CD4-positive, alpha-beta T cell (primary cell): Measurements from ENCODE around the gene DOCK4. TPM values are rescaled to one million over a fixed set of nuclear protein-coding genes. Genes with fewer than 3 reads are reported as not detected.

Source experiments
- ATAC-seq: fragments of 200-7000 bp; cut with Tn5 transposase; one replicate; pipeline ENCODE4 v1.10.0; 2022; ENCODE audit warnings: mild to moderate bottlenecking; ENCODE audit not compliant: poor library complexity
- CTCF ChIA-PET: fragments of 350-600 bp; sonication (Branson Sonifier 250); formaldehyde crosslinking; loops from one replicate; lab custom pipeline; 2021; ENCODE audit warnings: antibody characterized with exemption, inconsistent platforms; lab: Charles Lee
- POLR2A ChIA-PET: fragments of 350-600 bp; sonication (Branson Sonifier 250); formaldehyde crosslinking; loops from one replicate; lab custom pipeline; 2021; ENCODE audit warnings: antibody characterized with exemption, inconsistent platforms; lab: Charles Lee
- DNase-seq, 14 experiments: peaks; one replicate each; pipeline ENCODE4 v3.0.0-alpha.2; 2013 to 2020; ENCODE audit warnings: mixed read lengths in 2 of 14
- H3K27ac ChIP-seq, 2 donors: one replicate each; pipeline versions ENCODE4 v1.5.1 to v1.7.0; 2013; ENCODE audit warnings: low read length in 2 of 2, low read depth in 1 of 2, mild to moderate bottlenecking in 1 of 2
- H3K27me3 ChIP-seq, 2 experiments: 1 replicate in 1 of 2; 2 replicates in 1 of 2; pipeline versions ENCODE4 v1.6.1 to v1.7.0; 2013; ENCODE audit warnings: low read length in 2 of 2, control low read depth in 1 of 2, mild to moderate bottlenecking in 1 of 2, moderate library complexity in 1 of 2; ENCODE audit not compliant: insufficient read depth in 2 of 2, control insufficient read depth in 1 of 2
- H3K36me3 ChIP-seq: one replicate; pipeline ENCODE4 v1.6.1; 2013; ENCODE audit warnings: low read length, control low read depth; ENCODE audit not compliant: insufficient read depth
- H3K4me1 ChIP-seq: one replicate; pipeline ENCODE4 v1.6.1; 2013; ENCODE audit warnings: low read length, control low read depth; ENCODE audit not compliant: insufficient read depth
- H3K4me3 ChIP-seq: one replicate; pipeline ENCODE4 v1.5.1; 2013; ENCODE audit warnings: mild to moderate bottlenecking, low read length, moderate library complexity
- H3K9me3 ChIP-seq, 2 experiments: 1 replicate in 1 of 2; 2 replicates in 1 of 2; pipeline versions ENCODE4 v1.6.1 to v1.7.0; 2013; ENCODE audit warnings: low read length in 2 of 2, mild to moderate bottlenecking in 2 of 2, control low read depth in 1 of 2, moderate library complexity in 1 of 2; ENCODE audit not compliant: control insufficient read depth in 1 of 2, insufficient read depth in 1 of 2
- H3K27ac Mint-ChIP-seq: one replicate; pipeline ENCODE4 v1.8.0; 2020; ENCODE audit warnings: mixed read lengths
- H3K27me3 Mint-ChIP-seq: one replicate; pipeline ENCODE4 v1.8.0; 2021; ENCODE audit warnings: mixed read lengths
- H3K36me3 Mint-ChIP-seq: one replicate; pipeline ENCODE4 v1.8.0; 2021; ENCODE audit warnings: low read depth, mixed read lengths
- H3K4me1 Mint-ChIP-seq: one replicate; pipeline ENCODE4 v1.8.0; 2021; ENCODE audit warnings: low read depth, mixed read lengths
- H3K4me3 Mint-ChIP-seq: one replicate; pipeline ENCODE4 v1.8.0; 2020; ENCODE audit warnings: mild to moderate bottlenecking, mixed read lengths
- H3K9me3 Mint-ChIP-seq: one replicate; pipeline ENCODE4 v1.8.0; 2020; ENCODE audit warnings: mixed read lengths
- CTCF ChIP-seq: fragments of 200-600 bp; IDR thresholded peaks from one replicate; pipeline ENCODE4 v1.8.0; 2022; ENCODE audit warnings: antibody characterized with exemption, mild to moderate bottlenecking
- intact Hi-C, 2 experiments: fragments of 100-400 bp; cut with DNase I in 1 of 2; cut with micrococcal nuclease in 1 of 2; formaldehyde crosslinking; loops; one replicate each; pipeline versions ENCODE4 v1.15.1 to v1.9.0; 2023 to 2025; cut with DNase I, micrococcal nuclease
- total RNA-seq, 174 experiments: library from RNA in 2 of 174; stranded (reverse) in 2 of 174; gene quantifications; one replicate each; pipeline ENCODE4 v1.2.3 and lab custom pipeline; 2021 to 2026

The DOCK4 gene
- total RNA-seq, 2 experiments from 2014 or later: 0.31 to 0.38 TPM

DNA sequence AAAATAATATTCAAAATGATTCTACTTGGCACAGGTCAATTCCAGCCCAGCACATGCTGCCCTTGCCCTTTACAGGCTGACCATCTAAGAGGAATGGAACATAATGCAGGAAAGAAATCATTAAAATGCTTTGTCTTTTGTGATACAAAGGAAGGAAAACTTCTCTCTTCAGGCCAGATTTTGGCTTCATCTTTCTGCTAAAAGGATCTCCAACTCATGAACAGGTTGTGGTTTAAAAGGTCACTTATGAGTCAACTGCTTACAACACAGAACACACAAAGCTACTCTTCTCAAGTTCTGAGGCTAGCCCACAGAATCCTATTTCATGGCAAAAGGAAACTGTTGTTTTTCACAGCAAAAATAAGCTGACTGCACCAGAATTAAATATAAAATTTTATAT lies 197.1 kb downstream of the DOCK4 start:
- Histone ChIP-seq H3K4me1 (no peaks in the 10 kb centered on the region), H3K27ac (no peak overlapping the region), H3K27me3 (no peaks in the 10 kb centered on the region), H3K36me3 (no peaks in the 10 kb centered on the region), H3K4me3 (no peak overlapping the region), H3K9me3 (no peaks in the 10 kb centered on the region)
- intact Hi-C loops: no loop called here
- CTCF ChIA-PET: no interaction called here
- H3K4me3 Mint-ChIP-seq: no peak overlapping the region
- H3K4me1 Mint-ChIP-seq: no peaks in the 10 kb centered on the region
- H3K36me3 Mint-ChIP-seq: no peaks in the 10 kb centered on the region
- no peak for DNase-seq
- no peak overlapping the region for H3K27ac Mint-ChIP-seq
- no peak for TF ChIP-seq CTCF
- H3K9me3 Mint-ChIP-seq: no peaks in the 10 kb centered on the region
- ATAC-seq: no peak
- no peaks in the 10 kb centered on the region for H3K27me3 Mint-ChIP-seq
- POLR2A ChIA-PET: no interaction called here

- Histone ChIP-seq H3K9me3 (no peaks in the 10 kb centered on the region), H3K4me3 (no peak overlapping the region), H3K4me1 (no peaks in the 10 kb centered on the region), H3K36me3 (no peaks in the 10 kb centered on the region), H3K27ac (no peak overlapping the region), H3K27me3 (no peaks in the 10 kb centered on the region)
- no peak overlapping the region for H3K4me3 Mint-ChIP-seq
- H3K9me3 Mint-ChIP-seq: no peaks in the 10 kb centered on the region
- intact Hi-C loops: no loop called here
- TF ChIP-seq CTCF: no peak
- no peaks in the 10 kb centered on the region for H3K4me1 Mint-ChIP-seq
- POLR2A ChIA-PET: no interaction called here
- DNase-seq (no peak), ATAC-seq (no peak)
- H3K36me3 Mint-ChIP-seq: no peaks in the 10 kb centered on the region
- no peaks in the 10 kb centered on the region for H3K27me3 Mint-ChIP-seq
- CTCF ChIA-PET: no interaction called here
- no peak overlapping the region for H3K27ac Mint-ChIP-seq
Measured at GRCh38 chr7:112007185-112007584, 199.0 kb downstream of the DOCK4 start.

DNA sequence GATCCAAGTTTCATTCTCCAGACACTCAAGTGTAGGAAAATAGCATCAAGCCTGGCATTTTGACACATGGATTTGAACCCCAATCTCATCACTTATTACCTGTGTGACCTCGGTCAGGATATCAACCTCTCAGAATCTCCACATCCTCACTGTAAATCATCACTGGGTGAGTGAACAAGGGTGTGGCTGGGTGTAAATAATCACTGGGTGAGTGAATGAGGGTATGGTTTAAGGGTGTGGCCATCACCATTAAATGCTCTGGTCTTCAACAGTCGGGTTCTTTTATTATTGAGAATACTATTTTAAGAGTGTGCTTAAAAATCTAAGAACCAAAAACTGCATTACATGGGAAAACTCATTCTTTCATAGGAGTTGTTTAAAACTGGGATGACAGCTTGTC lies 200.1 kb downstream of the DOCK4 start:
- intact Hi-C loops: no loop called here
- Mint-ChIP-seq H3K4me1 (no peaks in the 10 kb centered on the region), H3K36me3 (no peaks in the 10 kb centered on the region), H3K9me3 (no peaks in the 10 kb centered on the region), H3K4me3 (no peak overlapping the region), H3K27me3 (no peaks in the 10 kb centered on the region), H3K27ac (no peak overlapping the region)
- no peaks in the 10 kb centered on the region for H3K4me1 ChIP-seq
- ATAC-seq (no peak), DNase-seq (no peak)
- no peaks in the 10 kb centered on the region for H3K27me3 ChIP-seq
- H3K9me3 ChIP-seq: no peaks in the 10 kb centered on the region
- ChIA-PET CTCF (no interaction called here), POLR2A (no interaction called here)
- H3K27ac ChIP-seq: no peak overlapping the region
- no peak for TF ChIP-seq CTCF
- H3K36me3 ChIP-seq: no peaks in the 10 kb centered on the region
- H3K4me3 ChIP-seq: no peak overlapping the region
